B cell (primary cell): ENCODE measurements around the gene STARD10.

Source experiments
- EZH2 ChIP-seq: IDR thresholded peaks from 2 replicates; pipeline ENCODE4 v1.6.1; 2012; ENCODE audit warnings: borderline replicate concordance, low read depth, mild to moderate bottlenecking, moderate library complexity, low read length; ENCODE audit not compliant: insufficient read depth, poor library complexity, severe bottlenecking
- TF ChIP-seq, protein P1 (sequence below): fragments of 200-600 bp; IDR thresholded peaks from one replicate; pipeline ENCODE4 v1.8.0; 2022; ENCODE audit warnings: antibody characterized with exemption, mild to moderate bottlenecking

DNA sequence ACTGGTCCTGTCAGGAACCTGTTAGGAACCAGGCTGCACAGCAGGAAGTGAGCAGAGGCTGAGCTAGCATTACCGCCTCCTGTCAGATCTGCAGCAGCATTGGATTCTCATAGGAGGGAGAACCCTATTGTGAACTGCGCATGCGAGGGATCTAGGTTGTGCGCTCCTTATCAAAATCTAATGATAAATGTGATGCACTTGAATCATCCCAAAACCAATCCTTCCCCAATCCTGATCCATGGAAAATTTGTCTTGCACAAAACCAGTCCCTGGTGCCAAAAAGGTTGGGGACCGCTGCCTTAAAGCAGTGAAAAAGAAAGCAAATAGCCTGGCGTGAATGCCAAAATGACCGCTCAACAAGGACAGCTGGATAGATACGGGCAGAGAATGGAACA, 39.7 kb downstream of the STARD10 start:
- TF ChIP-seq, protein P1, sequence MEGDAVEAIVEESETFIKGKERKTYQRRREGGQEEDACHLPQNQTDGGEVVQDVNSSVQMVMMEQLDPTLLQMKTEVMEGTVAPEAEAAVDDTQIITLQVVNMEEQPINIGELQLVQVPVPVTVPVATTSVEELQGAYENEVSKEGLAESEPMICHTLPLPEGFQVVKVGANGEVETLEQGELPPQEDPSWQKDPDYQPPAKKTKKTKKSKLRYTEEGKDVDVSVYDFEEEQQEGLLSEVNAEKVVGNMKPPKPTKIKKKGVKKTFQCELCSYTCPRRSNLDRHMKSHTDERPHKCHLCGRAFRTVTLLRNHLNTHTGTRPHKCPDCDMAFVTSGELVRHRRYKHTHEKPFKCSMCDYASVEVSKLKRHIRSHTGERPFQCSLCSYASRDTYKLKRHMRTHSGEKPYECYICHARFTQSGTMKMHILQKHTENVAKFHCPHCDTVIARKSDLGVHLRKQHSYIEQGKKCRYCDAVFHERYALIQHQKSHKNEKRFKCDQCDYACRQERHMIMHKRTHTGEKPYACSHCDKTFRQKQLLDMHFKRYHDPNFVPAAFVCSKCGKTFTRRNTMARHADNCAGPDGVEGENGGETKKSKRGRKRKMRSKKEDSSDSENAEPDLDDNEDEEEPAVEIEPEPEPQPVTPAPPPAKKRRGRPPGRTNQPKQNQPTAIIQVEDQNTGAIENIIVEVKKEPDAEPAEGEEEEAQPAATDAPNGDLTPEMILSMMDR = no peak
- no peak for TF ChIP-seq EZH2
